ENCODE results near the gene METTL17.
"Not testable (repeated sequence)": the region's sequence is repeated elsewhere in the genome, so short reads cannot be mapped to it uniquely, and the experiment has no call there.

The METTL17 gene

GRCh38 chr14:20996521-20996920, 6.7 kb downstream of the METTL17 start:
- no peak for DNase-seq (ENCODE audit: low read depth, low spot score)

DNA sequence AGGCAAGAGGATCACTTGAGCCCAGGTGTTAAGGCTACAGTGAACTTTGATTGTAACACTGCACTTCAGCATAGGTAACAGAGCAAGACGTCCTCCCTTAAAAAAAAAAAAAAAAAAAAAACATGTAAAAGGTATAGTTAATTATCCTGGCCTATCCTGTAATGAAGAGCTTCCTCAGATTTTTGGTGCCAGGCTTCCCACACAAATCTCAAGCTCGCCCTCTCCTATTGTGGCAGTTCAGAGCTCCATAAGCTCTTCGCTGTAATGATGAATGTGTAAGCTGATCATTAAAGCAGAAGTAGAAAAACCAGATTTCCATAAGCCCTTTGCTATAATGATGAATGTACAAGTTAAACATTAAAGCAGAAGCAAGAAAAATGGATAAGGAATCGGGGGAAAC, 7.3 kb downstream of the METTL17 start:
- DNase-seq (ENCODE audit: low read depth, low spot score) = no peak

GRCh38 chr14:20997564-20997963, 7.8 kb downstream of the METTL17 start:
- no peak for DNase-seq (ENCODE audit: low read depth, low spot score)

- no peak for DNase-seq (ENCODE audit: low read depth, low spot score)
These were observed 8.4 kb downstream of the METTL17 start for GRCh38 chr14:20998139-20998538.

GRCh38 chr14:20998674-20999366, 9.0 kb downstream of the METTL17 start, which contains the start of gene SLC39A2:
SLC39A2 (plus strand) TSS chr14:20999293; CDS start chr14:20999447, 154 bp downstream.
- DNase-seq (ENCODE audit: low read depth, low spot score) = no peak

DNA sequence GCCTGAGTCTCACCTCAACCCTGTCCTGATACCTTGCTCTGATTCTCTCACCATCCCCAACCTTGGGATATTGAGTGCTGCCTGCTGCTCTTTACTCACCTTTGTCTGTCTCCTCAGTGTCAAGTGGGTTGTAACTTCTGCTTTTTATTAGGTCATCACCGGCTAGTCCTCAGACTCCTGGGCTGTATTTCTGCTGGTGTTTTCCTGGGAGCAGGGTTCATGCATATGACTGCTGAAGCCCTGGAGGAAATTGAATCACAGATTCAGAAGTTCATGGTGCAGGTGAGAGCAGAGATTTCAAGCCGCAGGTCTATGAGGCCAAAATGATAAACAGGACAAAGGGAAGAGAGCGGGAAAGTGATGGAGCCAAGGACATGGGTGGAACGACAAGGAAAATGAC, 9.8 kb downstream of the METTL17 start:
- DNase-seq (ENCODE audit: low read depth, low spot score) = no peak

- DNase-seq (ENCODE audit: low read depth, low spot score) = no peak
These were observed 11.4 kb downstream of the METTL17 start for GRCh38 chr14:21001218-21001617.

DNA sequence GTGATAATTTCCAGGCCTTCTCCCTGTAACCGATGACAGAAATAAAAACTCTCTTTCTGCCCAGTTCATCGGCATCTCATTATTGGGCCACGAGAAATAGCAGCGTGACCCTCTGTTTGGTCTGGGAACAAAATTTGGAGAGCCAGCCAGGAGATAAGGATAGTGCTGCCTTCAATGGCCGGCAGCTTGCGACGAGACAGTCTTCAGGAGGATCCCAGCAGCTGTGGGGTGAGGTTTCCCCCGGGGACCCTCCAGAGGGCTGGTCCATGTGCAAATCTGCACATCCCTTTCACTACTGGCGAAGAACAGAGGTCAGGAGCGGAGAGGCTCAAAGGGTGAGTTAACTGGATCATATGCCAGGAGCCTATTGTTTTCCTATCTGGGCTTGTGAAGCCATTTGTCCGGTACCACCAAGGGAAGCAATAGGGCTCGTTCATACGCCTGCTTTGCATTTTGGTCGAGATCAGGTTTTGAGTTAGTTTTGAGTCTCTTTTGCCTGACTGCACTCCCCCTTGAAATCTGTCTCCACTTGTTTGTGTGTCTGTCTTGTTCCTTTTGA, 14.1 kb downstream of the METTL17 start:
- no peak for DNase-seq (ENCODE audit: low read depth, low spot score)

DNA sequence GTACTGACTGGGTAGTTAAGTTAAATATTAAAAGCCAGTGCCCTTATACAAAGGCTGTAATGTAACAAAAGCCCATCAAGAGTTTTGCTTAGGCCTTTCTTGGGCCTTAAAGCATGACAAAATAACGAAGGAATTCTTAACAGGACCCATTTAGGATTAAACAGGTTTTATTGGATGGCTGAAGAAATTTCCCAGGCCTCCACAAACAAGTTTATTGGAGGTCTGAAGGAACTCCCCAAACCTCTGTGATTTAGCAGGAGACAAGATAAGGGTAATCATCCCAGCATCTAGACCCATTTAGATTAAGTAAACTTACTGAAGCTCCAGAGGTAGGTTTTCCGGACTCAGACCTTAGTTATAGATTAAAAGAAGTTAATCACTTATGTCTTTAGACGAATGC, 19.9 kb downstream of the METTL17 start:
- DNase-seq (ENCODE audit: low read depth, low spot score) = not testable (repeated sequence)

DNA sequence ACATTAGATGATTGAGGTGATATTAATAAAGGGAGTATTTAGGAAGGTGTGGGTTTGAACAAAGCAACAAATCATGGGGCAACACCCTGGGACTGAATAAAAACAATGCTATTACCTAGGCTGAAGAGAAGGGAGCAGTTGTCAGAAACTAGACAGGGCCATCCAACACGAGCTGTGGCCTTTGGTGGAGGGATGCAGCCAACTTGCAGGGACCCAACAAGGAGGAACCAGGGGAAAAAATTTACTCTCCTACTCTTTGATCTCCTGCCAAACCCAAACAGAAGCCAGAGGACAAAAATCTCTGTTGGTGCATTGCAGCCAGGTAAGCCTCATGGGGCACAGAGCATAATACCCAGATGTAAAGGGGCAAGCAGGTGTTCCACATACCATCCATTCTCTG, 21.4 kb downstream of the METTL17 start:
- DNase-seq (ENCODE audit: low read depth, low spot score) = no peak

- DNase-seq (ENCODE audit: low read depth, low spot score) = peak; percentile 70
These were observed 25.0 kb downstream of the METTL17 start for GRCh38 chr14:21014761-21015190.

DNA sequence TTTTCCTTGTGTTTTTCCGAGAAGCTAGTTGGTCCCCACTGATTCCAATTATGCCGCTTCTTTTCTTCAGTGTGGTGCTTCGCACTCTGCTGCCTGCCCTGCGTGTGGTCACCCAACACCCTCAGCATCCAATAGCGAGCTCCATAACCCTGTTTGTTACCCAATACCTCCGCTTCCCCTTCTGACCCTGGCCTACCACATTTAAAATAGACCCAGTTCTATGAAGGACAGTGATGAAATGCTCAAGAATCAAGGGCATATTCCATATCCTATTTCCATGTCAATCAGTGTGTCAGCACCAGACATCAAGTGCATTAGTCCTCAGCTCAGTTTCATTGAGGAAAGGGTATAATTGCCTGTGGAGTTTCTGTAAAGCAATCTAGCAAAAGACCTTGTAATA, 25.5 kb downstream of the METTL17 start:
- no peak for DNase-seq (ENCODE audit: low read depth, low spot score)

GRCh38 chr14:21016413-21017190, 26.8 kb downstream of the METTL17 start:
- no peak for DNase-seq (ENCODE audit: low read depth, low spot score)

- no peak for DNase-seq (ENCODE audit: low read depth, low spot score)
These were observed 27.9 kb downstream of the METTL17 start for GRCh38 chr14:21017528-21018245.

GRCh38 chr14:21018286-21018685, 28.5 kb downstream of the METTL17 start:
- DNase-seq (ENCODE audit: low read depth, low spot score) = no peak

DNA sequence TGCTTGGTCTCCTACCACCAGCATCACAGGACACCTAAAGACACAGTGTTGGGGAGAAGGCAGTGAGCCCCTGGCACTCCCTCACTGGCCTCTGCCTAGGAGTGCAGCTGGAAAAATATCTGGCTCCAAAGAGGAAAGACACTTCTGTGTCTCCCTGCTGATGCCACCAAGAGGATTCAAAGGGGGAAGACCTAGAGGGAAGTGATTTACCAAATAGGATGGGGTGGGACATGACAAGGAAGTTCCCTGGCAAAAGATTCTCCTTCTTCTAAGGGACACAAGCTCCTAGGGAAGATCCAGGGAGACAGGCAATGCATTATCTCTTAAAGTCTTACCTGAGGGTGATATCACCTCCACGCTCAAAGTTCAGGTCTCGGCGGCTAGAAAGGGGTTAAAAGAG, 29.0 kb downstream of the METTL17 start:
- no peak for DNase-seq (ENCODE audit: low read depth, low spot score)

- no peak for DNase-seq (ENCODE audit: low read depth, low spot score)
These were observed 29.6 kb downstream of the METTL17 start for GRCh38 chr14:21019366-21019765.

GRCh38 chr14:21020977-21021545, 31.3 kb downstream of the METTL17 start:
- DNase-seq (ENCODE audit: low read depth, low spot score) = no peak

- DNase-seq (ENCODE audit: low read depth, low spot score) = no peak
These were observed 32.9 kb downstream of the METTL17 start for GRCh38 chr14:21022686-21023085.

- DNase-seq (ENCODE audit: low read depth, low spot score) = no peak
These were observed 33.4 kb downstream of the METTL17 start for GRCh38 chr14:21023174-21023573.

DNA sequence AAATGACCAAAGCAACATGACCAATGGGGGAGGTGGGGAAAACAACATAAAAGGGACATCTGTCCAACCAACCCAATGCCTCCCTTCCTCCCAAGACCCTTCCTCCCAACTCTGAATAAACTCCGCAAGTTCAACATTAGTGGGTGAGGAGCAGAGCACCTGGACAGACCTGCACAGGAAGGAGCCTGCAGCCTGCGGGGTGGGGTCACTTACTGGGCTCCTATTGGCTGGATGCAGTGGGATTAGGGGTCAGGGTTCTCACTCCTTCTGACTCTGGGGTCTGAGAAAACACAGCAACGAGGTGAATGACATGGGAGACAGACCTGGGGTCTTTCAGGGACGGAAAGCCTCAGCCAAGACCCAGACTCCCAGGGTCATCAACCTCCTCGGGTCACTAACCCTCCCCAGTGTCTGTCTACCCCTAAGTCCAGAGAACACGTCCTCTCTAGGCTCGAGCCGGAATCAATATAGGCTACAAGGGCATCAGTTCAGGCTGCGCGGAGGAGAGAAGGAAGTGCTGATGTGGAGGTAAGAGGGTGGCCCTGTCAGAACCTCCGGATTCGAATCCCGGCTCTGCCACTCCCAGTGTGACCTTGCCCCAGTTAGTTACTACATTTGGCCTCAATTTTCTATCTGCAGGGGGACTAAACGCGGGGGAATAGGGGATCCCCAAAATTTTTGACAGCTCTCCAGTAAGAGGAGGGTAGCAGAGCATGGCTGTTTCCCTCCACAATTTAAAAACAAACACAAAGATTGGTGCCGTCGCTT, 34.2 kb downstream of the METTL17 start:
- DNase-seq (ENCODE audit: low read depth, low spot score) = no peak
